WTC11 (cell line): ENCODE data around the gene CRKL.

Experiments used
- TF ChIP-seq, protein P1 (sequence below): sonication (generic); formaldehyde crosslinking; IDR thresholded peaks from 2 replicates; pipeline ENCODE4 v1.8.0; 2022; ENCODE audit warnings: mild to moderate bottlenecking, missing genetic modification reagents
- TF ChIP-seq, protein P2 (sequence below): sonication (generic); formaldehyde crosslinking; IDR thresholded peaks from 2 replicates; pipeline ENCODE4 v1.8.0; 2022; ENCODE audit warnings: mild to moderate bottlenecking, missing genetic modification reagents

DNA sequence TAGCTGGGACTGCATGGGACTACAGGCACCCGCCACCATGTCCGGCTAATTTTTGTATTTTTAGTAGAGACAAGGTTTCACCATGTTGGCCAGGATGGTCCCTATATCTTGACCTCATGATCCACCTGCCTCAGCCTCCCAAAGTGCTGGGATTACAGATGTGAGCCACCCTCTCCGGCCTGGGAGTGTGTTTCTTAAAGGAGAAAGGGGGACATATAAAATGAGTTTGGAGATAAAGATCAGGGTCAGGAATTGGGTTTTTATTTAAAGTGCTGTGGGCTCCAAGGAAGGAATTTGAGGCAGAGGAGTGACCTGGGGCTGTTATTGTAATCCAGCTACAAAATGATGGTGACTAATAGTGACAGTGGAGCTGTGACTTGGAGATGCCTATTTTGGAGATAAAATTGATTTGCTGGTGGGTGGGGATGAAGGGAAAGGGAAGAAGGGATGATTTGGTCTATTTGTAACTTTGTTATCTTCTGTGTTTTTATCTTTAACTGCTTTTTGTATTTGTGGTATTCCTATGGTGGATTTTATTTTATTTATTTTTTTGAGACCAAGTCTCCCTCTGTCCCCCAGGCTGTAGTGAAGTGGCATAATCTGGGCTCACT, 5.0 kb downstream of the CRKL start:
- TF ChIP-seq, protein P1, sequence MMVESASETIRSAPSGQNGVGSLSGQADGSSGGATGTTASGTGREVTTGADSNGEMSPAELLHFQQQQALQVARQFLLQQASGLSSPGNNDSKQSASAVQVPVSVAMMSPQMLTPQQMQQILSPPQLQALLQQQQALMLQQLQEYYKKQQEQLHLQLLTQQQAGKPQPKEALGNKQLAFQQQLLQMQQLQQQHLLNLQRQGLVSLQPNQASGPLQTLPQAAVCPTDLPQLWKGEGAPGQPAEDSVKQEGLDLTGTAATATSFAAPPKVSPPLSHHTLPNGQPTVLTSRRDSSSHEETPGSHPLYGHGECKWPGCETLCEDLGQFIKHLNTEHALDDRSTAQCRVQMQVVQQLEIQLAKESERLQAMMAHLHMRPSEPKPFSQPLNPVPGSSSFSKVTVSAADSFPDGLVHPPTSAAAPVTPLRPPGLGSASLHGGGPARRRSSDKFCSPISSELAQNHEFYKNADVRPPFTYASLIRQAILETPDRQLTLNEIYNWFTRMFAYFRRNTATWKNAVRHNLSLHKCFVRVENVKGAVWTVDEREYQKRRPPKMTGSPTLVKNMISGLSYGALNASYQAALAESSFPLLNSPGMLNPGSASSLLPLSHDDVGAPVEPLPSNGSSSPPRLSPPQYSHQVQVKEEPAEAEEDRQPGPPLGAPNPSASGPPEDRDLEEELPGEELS (CRISPR knock-in tag), result no peak
- TF ChIP-seq, protein P2, sequence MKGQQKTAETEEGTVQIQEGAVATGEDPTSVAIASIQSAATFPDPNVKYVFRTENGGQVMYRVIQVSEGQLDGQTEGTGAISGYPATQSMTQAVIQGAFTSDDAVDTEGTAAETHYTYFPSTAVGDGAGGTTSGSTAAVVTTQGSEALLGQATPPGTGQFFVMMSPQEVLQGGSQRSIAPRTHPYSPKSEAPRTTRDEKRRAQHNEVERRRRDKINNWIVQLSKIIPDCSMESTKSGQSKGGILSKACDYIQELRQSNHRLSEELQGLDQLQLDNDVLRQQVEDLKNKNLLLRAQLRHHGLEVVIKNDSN (CRISPR knock-in tag), result no peak
